GM10248 (cell line): ENCODE measurements around the gene SAP30BP.
A peak's percentile ranks its signal among the peaks of the same experiment; 100 is the strongest.

Experiments used
- CTCF ChIA-PET: fragments of 300-600 bp; sonication (Branson Sonifier 250); formaldehyde crosslinking; extraction: SDS; loops from one replicate; lab custom pipeline; 2021; ENCODE audit warnings: antibody characterized with exemption; lab: Yijun Ruan, JAX
- POLR2A ChIA-PET: fragments of 350-650 bp; sonication (Branson Sonifier 250); formaldehyde crosslinking; extraction: SDS; loops from one replicate; lab custom pipeline; 2020; ENCODE audit warnings: antibody characterized with exemption; lab: Yijun Ruan, JAX
- DNase-seq: peaks from one replicate; pipeline ENCODE4 v3.0.0; 2012; ENCODE audit errors: extremely low spot score
- CTCF ChIP-seq: IDR thresholded peaks from 2 replicates; pipeline ENCODE4 v1.5.1; 2012; ENCODE audit warnings: mild to moderate bottlenecking, low read depth; ENCODE audit errors: extremely low read depth, missing control alignments, control extremely low read depth

The SAP30BP gene

GRCh38 chr17:75688209-75688825, 21.2 kb downstream of the SAP30BP start:
- ChIA-PET CTCF (interaction anchor here (0.7 to 27.0 kb wide), 6 partner anchors 12 to 172 kb away, joined by 3 to 424 read pairs (median 6); partner anchors contain the start of gene TSEN54), POLR2A (interaction anchor here (0.6 to 0.7 kb wide), 3 partner anchors 44 to 204 kb away, joined by 3 to 4 read pairs (median 3); no protein-coding TSS in a partner anchor)
- no peak for DNase-seq
- TF ChIP-seq CTCF, result no peak

GRCh38 chr17:75689441-75689873, 22.3 kb downstream of the SAP30BP start:
- CTCF ChIA-PET, result interaction anchor here (11.9 to 27.0 kb wide), 2 partner anchors 13 to 61 kb away, joined by 140 to 424 read pairs; no protein-coding TSS in a partner anchor

GRCh38 chr17:75691371-75691791, 24.2 kb downstream of the SAP30BP start:
- ChIA-PET CTCF (interaction anchor here (1.0 to 27.0 kb wide), 6 partner anchors 7 to 59 kb away, joined by 3 to 424 read pairs (median 6); partner anchors contain the start of gene SMIM5), POLR2A (no interaction called here)
- no peak for TF ChIP-seq CTCF
- no peak for DNase-seq

More at GRCh38 chr17:75689441-75689873, 22.3 kb downstream of the SAP30BP start:
- POLR2A ChIA-PET, result no interaction called here
- no peak for TF ChIP-seq CTCF
- peak; percentile 49 for DNase-seq

GRCh38 chr17:75691801-75692626, 24.9 kb downstream of the SAP30BP start:
- POLR2A ChIA-PET, result no interaction called here
- CTCF ChIA-PET, result interaction anchor here (0.8 to 27.0 kb wide), 6 partner anchors 11 to 58 kb away, joined by 3 to 424 read pairs (median 5); no protein-coding TSS in a partner anchor
- no peak for TF ChIP-seq CTCF
- DNase-seq, result no peak

- no peak for DNase-seq
- POLR2A ChIA-PET, result no interaction called here
- no peak for TF ChIP-seq CTCF
- CTCF ChIA-PET, result interaction anchor here (0.8 to 27.0 kb wide), 5 partner anchors 11 to 60 kb away, joined by 3 to 424 read pairs (median 7); partner anchors contain the start of gene SMIM5
Observed at GRCh38 chr17:75692976-75693375, 25.8 kb downstream of the SAP30BP start.

- DNase-seq, result no peak
- ChIA-PET CTCF (interaction anchor here (0.8 to 27.0 kb wide), 6 partner anchors 8 to 92 kb away, joined by 3 to 424 read pairs (median 7); partner anchors contain the start of gene SMIM5), POLR2A (no interaction called here)
Observed at GRCh38 chr17:75693500-75694481, 26.7 kb downstream of the SAP30BP start.

More at GRCh38 chr17:75693500-75694481, 26.7 kb downstream of the SAP30BP start:
- TF ChIP-seq CTCF, result no peak
